ENCODE results near the gene ABR.

DNA sequence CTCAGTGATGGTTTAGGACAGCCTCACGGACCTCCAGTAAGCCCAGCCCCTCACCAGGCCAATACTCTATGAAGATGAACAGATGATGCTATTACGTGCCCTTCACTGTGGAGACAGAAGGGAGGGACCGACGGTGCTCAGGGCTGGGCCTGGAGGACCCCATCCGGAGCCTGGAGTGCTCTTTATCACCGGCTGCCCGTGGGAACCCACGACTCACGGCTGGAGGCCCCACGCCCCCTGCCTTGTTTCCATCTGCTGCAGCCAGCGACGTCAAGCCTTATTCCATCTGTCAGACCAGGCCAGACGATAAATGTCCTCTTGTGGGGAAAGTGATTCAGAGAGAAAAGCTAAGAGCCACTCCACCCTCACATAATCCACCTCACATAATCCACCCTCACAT is 186.8 kb downstream of the ABR start:
- TF ChIP-seq HDAC2 (CRISPR knock-in tag; IDR thresholded peaks at IDR 0.05) (no peak), POLR2A (IDR thresholded peaks at IDR 0.05; ENCODE audit: insufficient read depth in 1 of 2, low read depth in 2 of 2, low read length in 2 of 2) (no peak), ZNF780A (CRISPR knock-in tag; IDR thresholded peaks at IDR 0.05) (no peak), MAZ (IDR thresholded peaks at IDR 0.05; ENCODE audit: borderline replicate concordance, low read depth, low read length) (no peak), MAZ (CRISPR knock-in tag; IDR thresholded peaks at IDR 0.05; ENCODE audit: low read depth) (no peak), RXRA (CRISPR knock-in tag; IDR thresholded peaks at IDR 0.05) (no peak), GABPA (IDR thresholded peaks at IDR 0.05; ENCODE audit: low read depth, low read length) (no peak), GABPA (CRISPR knock-in tag; IDR thresholded peaks at IDR 0.05; ENCODE audit: low read depth) (no peak), SALL1 (CRISPR knock-in tag; IDR thresholded peaks at IDR 0.05) (no peak), ARNT (IDR thresholded peaks at IDR 0.05) (no peak), YY1 (IDR thresholded peaks at IDR 0.05; ENCODE audit: insufficient read depth, insufficient replicate concordance, low read depth, low read length) (no peak), TCF7 (IDR thresholded peaks at IDR 0.05; ENCODE audit: low read depth) (no peak), SP1 (IDR thresholded peaks at IDR 0.05) (no peak), SP1 (CRISPR knock-in tag; IDR thresholded peaks at IDR 0.05) (no peak)
- TF ChIP-seq, protein P1, sequence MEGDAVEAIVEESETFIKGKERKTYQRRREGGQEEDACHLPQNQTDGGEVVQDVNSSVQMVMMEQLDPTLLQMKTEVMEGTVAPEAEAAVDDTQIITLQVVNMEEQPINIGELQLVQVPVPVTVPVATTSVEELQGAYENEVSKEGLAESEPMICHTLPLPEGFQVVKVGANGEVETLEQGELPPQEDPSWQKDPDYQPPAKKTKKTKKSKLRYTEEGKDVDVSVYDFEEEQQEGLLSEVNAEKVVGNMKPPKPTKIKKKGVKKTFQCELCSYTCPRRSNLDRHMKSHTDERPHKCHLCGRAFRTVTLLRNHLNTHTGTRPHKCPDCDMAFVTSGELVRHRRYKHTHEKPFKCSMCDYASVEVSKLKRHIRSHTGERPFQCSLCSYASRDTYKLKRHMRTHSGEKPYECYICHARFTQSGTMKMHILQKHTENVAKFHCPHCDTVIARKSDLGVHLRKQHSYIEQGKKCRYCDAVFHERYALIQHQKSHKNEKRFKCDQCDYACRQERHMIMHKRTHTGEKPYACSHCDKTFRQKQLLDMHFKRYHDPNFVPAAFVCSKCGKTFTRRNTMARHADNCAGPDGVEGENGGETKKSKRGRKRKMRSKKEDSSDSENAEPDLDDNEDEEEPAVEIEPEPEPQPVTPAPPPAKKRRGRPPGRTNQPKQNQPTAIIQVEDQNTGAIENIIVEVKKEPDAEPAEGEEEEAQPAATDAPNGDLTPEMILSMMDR (CRISPR knock-in tag; IDR thresholded peaks at IDR 0.05), result no peak
- TF ChIP-seq, protein P2, sequence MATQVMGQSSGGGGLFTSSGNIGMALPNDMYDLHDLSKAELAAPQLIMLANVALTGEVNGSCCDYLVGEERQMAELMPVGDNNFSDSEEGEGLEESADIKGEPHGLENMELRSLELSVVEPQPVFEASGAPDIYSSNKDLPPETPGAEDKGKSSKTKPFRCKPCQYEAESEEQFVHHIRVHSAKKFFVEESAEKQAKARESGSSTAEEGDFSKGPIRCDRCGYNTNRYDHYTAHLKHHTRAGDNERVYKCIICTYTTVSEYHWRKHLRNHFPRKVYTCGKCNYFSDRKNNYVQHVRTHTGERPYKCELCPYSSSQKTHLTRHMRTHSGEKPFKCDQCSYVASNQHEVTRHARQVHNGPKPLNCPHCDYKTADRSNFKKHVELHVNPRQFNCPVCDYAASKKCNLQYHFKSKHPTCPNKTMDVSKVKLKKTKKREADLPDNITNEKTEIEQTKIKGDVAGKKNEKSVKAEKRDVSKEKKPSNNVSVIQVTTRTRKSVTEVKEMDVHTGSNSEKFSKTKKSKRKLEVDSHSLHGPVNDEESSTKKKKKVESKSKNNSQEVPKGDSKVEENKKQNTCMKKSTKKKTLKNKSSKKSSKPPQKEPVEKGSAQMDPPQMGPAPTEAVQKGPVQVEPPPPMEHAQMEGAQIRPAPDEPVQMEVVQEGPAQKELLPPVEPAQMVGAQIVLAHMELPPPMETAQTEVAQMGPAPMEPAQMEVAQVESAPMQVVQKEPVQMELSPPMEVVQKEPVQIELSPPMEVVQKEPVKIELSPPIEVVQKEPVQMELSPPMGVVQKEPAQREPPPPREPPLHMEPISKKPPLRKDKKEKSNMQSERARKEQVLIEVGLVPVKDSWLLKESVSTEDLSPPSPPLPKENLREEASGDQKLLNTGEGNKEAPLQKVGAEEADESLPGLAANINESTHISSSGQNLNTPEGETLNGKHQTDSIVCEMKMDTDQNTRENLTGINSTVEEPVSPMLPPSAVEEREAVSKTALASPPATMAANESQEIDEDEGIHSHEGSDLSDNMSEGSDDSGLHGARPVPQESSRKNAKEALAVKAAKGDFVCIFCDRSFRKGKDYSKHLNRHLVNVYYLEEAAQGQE (IDR thresholded peaks at IDR 0.05; ENCODE audit: borderline replicate concordance in 1 of 2, low read depth in 1 of 2, low read length in 2 of 2), result no peak
